Osteoblast (primary cell): ENCODE results near the gene CEMIP2. TPM values are rescaled to one million over a fixed set of nuclear protein-coding genes. Genes with fewer than 3 reads are reported as not detected.
"Not testable (repeated sequence)": the region's sequence is repeated elsewhere in the genome, so short reads cannot be mapped to it uniquely, and the experiment has no call there.

Experiments used
- DNase-seq: peaks from one replicate; pipeline ENCODE4 v3.0.0; 2011; ENCODE audit warnings: low spot score, mixed read lengths; ENCODE audit not compliant: insufficient read length; ENCODE audit errors: missing footprints
- H2AFZ ChIP-seq: 2 replicates; pipeline ENCODE4 v1.6.0; 2011; ENCODE audit warnings: mild to moderate bottlenecking, low read length
- H3K27ac ChIP-seq: 2 replicates; pipeline ENCODE4 v1.5.1; 2011; ENCODE audit warnings: mild to moderate bottlenecking, low read depth, low read length, moderate library complexity
- H3K27me3 ChIP-seq: 2 replicates; pipeline ENCODE4 v1.6.0; 2012; ENCODE audit warnings: mild to moderate bottlenecking, control low read depth, inconsistent platforms, low read length, moderate library complexity; ENCODE audit not compliant: insufficient read depth
- H3K36me3 ChIP-seq: 2 replicates; pipeline ENCODE4 v1.5.1; 2011; ENCODE audit warnings: mild to moderate bottlenecking, low read length, control low read depth, moderate library complexity; ENCODE audit not compliant: insufficient read depth
- H3K4me1 ChIP-seq: 2 replicates; pipeline ENCODE4 v1.5.1; 2011; ENCODE audit warnings: mild to moderate bottlenecking, low read length, control low read depth, moderate library complexity; ENCODE audit not compliant: insufficient read depth
- H3K4me2 ChIP-seq: 2 replicates; pipeline ENCODE4 v1.6.0; 2011; ENCODE audit warnings: mild to moderate bottlenecking, low read length; ENCODE audit not compliant: insufficient read depth
- H3K4me3 ChIP-seq: fragments of 200-600 bp; sonication (generic); 3 replicates; pipeline ENCODE4 v1.5.1; 2012; ENCODE audit warnings: mild to moderate bottlenecking, low read length, inconsistent platforms; ENCODE audit not compliant: insufficient read depth
- H3K79me2 ChIP-seq: 2 replicates; pipeline ENCODE4 v1.6.0; 2012; ENCODE audit warnings: mild to moderate bottlenecking, low read length, control low read depth, inconsistent platforms; ENCODE audit not compliant: insufficient read depth
- H3K9me3 ChIP-seq: 2 replicates; pipeline ENCODE4 v1.5.1; 2011; ENCODE audit warnings: low read depth, low read length, control low read depth
- H4K20me1 ChIP-seq: 2 replicates; pipeline ENCODE4 v1.6.0; 2012; ENCODE audit warnings: mild to moderate bottlenecking, low read length, control low read depth; ENCODE audit not compliant: insufficient read depth
- total RNA-seq: library from RNA; depleted of rRNA; stranded (reverse); fragments of >200 nt; gene quantifications from 2 replicates; pipeline ENCODE4 v1.2.3, GENCODE V29; 2012
- TF ChIP-seq, protein P1 (sequence below): IDR thresholded peaks from 2 replicates; pipeline ENCODE4 v1.5.1; 2011; ENCODE audit warnings: mild to moderate bottlenecking, low read depth, low read length, moderate library complexity; ENCODE audit errors: extremely low read depth

The CEMIP2 gene
- total RNA-seq, 1 donor: 66.2 TPM

DNA sequence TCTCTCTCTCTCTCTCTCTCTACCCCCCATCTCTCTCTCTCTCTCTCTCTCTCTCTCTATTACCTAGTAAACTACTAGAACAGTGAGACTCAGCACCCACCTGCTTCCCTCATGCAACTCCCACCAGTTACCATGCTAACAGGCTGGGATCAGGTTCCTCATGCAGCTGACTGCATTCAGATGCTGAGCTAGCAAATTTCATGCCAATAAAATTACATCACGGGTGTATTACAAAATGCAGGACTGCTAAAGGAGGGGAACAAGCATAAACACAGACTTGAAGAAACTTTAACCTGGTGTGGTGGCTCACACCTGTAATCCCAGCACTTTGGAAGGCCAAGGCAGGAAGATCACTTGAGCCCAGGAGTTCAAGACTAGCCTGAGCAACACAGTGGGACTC, 76.0 kb downstream of the CEMIP2 start:
- peak overlapping the region; percentile 19 for H3K27ac ChIP-seq
- H3K27me3 ChIP-seq: no peaks in the 10 kb centered on the region
- peaks cover 6% of the 10 kb centered on the region for H3K4me1 ChIP-seq
- TF ChIP-seq, protein P1, sequence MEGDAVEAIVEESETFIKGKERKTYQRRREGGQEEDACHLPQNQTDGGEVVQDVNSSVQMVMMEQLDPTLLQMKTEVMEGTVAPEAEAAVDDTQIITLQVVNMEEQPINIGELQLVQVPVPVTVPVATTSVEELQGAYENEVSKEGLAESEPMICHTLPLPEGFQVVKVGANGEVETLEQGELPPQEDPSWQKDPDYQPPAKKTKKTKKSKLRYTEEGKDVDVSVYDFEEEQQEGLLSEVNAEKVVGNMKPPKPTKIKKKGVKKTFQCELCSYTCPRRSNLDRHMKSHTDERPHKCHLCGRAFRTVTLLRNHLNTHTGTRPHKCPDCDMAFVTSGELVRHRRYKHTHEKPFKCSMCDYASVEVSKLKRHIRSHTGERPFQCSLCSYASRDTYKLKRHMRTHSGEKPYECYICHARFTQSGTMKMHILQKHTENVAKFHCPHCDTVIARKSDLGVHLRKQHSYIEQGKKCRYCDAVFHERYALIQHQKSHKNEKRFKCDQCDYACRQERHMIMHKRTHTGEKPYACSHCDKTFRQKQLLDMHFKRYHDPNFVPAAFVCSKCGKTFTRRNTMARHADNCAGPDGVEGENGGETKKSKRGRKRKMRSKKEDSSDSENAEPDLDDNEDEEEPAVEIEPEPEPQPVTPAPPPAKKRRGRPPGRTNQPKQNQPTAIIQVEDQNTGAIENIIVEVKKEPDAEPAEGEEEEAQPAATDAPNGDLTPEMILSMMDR: no peak
- H3K4me2 ChIP-seq: no peak overlapping the region
- no peak overlapping the region for H3K4me3 ChIP-seq
- H4K20me1 ChIP-seq: no peaks in the 10 kb centered on the region
- no peaks in the 10 kb centered on the region for H3K9me3 ChIP-seq
- H3K79me2 ChIP-seq: no peaks in the 10 kb centered on the region
- no peak overlapping the region for H2AFZ ChIP-seq
- H3K36me3 ChIP-seq: peaks cover 65% of the 10 kb centered on the region
- no peak for DNase-seq

DNA sequence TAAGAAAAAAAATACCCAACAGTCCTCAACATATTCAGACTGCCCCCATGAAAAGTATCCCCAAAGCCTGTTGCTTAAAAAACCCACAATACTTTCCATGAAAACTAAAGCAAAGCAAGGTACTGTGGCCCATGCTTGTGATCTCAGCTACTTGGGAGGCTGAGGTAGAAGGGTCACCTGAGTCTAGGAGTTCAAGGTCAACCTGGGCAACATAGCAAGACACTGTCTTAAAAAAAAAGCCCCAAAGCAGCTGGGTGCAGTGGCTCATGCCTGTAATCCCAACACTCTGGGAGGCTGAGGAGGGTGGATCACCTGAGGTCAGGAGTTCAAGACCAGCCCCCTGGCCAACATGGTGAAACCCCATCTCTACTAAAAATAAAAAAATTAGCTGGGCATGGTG, 76.7 kb downstream of the CEMIP2 start:
- H4K20me1 ChIP-seq, H3K27ac ChIP-seq, DNase-seq, H3K27me3 ChIP-seq, H2AFZ ChIP-seq, H3K4me1 ChIP-seq, H3K4me3 ChIP-seq, H3K79me2 ChIP-seq, H3K4me2 ChIP-seq, H3K9me3 ChIP-seq: not testable (repeated sequence)
- H3K36me3 ChIP-seq: peaks cover 62% of the 10 kb centered on the region

DNA sequence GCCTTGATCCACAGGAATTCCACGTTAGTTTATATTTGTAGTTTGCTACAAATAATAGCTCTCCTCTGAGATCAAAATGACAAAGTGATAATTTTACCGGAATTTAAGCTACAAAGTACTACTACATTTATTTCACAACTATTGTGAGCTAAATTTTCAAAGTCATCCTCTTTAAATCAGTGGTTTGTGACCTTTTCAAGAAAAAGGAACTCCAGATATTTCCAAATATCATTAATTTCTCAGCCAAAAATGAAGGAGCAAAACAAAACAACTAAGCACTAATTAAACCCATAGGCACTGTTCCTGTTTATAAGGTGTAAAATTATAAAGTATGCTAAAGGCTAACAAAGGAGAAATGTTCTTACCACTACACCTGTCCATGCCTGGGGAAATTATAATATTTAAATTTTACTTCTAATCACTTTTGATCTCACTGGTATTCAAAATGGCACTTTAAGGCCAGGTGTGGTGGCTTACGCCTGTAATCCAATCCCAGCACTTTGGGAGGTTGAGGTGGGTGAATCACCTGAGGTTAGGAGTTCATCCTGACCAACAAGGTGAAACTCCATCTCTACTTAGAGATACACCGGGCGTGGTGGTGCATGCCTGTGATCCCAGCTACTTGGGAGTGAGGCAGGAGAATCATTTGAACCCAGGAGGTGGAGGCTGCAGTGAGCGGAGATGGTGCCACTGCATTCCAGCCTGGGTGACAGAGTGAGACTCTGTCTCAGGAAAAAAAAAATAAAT, 77.5 kb downstream of the CEMIP2 start:
- H2AFZ ChIP-seq: no peak overlapping the region
- peaks cover 7% of the 10 kb centered on the region for H3K4me1 ChIP-seq
- peaks cover 64% of the 10 kb centered on the region for H3K36me3 ChIP-seq
- H3K27me3 ChIP-seq: no peaks in the 10 kb centered on the region
- no peak for DNase-seq
- TF ChIP-seq, protein P1: no peak
- H3K4me2 ChIP-seq: no peak overlapping the region
- H3K79me2 ChIP-seq: no peaks in the 10 kb centered on the region
- H3K4me3 ChIP-seq: no peak overlapping the region
- no peak overlapping the region for H3K27ac ChIP-seq
- H3K9me3 ChIP-seq: no peaks in the 10 kb centered on the region
- H4K20me1 ChIP-seq: no peaks in the 10 kb centered on the region

DNA sequence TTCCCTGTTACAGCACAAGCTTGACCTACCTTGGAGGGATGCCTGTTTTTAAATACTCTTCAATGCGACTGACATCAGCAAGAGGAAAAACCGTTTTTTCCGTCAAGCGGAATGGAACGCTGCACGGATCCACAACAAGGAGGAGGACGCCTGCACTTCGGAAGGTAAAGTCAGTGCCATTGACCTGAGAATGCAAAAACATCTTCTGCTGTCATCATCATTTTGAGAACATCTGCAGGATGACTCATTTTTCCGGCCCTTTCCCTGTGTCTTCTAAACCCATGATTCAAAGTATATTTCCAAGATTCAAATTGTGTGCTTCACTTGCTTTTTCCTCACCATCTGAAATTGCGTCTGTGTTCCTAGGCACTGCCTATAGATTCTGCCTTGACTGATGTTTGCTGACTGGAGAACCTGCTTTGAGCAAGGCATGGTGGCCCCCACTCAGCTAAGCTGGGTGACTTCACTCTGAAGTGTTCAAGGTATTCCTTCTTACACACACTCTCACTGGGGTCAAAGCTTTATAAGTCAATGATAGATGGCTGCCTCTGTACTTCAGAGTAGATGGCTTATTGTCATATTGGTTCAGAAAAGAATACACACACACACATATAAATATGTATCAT, 78.1 kb downstream of the CEMIP2 start:
- H3K9me3 ChIP-seq: no peaks in the 10 kb centered on the region
- TF ChIP-seq, protein P1: no peak
- H4K20me1 ChIP-seq: no peaks in the 10 kb centered on the region
- H3K4me3 ChIP-seq: no peak overlapping the region
- DNase-seq: no peak
- H3K27ac ChIP-seq: no peak overlapping the region
- H3K36me3 ChIP-seq: peaks cover 62% of the 10 kb centered on the region
- H3K27me3 ChIP-seq: no peaks in the 10 kb centered on the region
- no peak overlapping the region for H3K4me2 ChIP-seq
- peaks cover 14% of the 10 kb centered on the region for H3K4me1 ChIP-seq
- H3K79me2 ChIP-seq: no peaks in the 10 kb centered on the region
- no peak overlapping the region for H2AFZ ChIP-seq
